ENCODE results near the gene PPP6R1. TPM values are rescaled to one million over a fixed set of nuclear protein-coding genes. Genes with fewer than 3 reads are reported as not detected.
A peak's percentile ranks its signal among the peaks of the same experiment; 100 is the strongest.

Gene PPP6R1
- total and polyA plus RNA-seq, 2 of the 13 experiments (the other 11 are each of a cell fraction or from before 2014, with no cell fraction given), result 25.8 to 54.0 TPM

DNA sequence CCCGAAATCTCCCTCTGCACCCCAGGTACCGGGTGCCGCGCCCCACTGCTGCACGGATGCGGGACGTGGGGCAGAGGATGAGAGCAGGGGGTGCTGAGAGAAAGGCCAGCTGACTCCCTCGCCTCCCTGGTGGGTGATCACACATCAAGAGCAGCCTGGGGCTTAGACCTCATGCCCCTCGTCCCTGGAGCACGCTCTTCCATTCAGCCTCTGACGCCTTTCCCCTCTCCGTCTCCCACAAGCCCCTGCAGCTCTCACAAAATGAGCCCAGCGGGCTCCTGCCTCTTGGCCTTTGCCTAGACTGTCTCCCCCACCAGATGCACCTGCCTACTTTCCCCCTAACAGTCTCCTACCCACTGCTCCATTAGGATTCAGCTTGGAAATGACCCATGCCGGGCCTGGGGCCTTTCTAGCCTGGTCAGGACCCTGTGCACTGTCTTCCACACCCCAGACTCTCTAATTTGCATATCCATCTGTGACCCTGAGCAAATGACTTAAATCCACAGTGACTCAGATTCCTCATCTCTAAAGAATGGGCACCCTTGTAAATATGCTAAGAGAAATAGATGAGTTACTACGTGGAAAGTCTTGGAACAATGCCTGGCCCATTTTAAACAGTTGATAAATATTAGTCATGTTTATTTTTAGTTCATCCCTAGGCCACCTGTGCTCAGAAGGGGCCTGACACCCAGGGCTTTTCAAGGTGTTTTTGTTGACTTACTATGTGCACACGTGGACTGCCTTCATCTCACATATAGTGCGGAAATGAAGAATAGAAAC lies 48.9 kb downstream of the PPP6R1 start (continued):
- TF ChIP-seq, protein P1, sequence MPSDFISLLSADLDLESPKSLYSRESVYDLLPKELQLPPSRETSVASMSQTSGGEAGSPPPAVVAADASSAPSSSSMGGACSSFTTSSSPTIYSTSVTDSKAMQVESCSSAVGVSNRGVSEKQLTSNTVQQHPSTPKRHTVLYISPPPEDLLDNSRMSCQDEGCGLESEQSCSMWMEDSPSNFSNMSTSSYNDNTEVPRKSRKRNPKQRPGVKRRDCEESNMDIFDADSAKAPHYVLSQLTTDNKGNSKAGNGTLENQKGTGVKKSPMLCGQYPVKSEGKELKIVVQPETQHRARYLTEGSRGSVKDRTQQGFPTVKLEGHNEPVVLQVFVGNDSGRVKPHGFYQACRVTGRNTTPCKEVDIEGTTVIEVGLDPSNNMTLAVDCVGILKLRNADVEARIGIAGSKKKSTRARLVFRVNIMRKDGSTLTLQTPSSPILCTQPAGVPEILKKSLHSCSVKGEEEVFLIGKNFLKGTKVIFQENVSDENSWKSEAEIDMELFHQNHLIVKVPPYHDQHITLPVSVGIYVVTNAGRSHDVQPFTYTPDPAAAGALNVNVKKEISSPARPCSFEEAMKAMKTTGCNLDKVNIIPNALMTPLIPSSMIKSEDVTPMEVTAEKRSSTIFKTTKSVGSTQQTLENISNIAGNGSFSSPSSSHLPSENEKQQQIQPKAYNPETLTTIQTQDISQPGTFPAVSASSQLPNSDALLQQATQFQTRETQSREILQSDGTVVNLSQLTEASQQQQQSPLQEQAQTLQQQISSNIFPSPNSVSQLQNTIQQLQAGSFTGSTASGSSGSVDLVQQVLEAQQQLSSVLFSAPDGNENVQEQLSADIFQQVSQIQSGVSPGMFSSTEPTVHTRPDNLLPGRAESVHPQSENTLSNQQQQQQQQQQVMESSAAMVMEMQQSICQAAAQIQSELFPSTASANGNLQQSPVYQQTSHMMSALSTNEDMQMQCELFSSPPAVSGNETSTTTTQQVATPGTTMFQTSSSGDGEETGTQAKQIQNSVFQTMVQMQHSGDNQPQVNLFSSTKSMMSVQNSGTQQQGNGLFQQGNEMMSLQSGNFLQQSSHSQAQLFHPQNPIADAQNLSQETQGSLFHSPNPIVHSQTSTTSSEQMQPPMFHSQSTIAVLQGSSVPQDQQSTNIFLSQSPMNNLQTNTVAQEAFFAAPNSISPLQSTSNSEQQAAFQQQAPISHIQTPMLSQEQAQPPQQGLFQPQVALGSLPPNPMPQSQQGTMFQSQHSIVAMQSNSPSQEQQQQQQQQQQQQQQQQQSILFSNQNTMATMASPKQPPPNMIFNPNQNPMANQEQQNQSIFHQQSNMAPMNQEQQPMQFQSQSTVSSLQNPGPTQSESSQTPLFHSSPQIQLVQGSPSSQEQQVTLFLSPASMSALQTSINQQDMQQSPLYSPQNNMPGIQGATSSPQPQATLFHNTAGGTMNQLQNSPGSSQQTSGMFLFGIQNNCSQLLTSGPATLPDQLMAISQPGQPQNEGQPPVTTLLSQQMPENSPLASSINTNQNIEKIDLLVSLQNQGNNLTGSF (CRISPR knock-in tag; IDR thresholded peaks at IDR 0.05), result no peak
- TF ChIP-seq ZNF607 (CRISPR knock-in tag; IDR thresholded peaks at IDR 0.05; ENCODE audit: borderline replicate concordance) (peak; percentile 78), ZNF547 (CRISPR knock-in tag; IDR thresholded peaks at IDR 0.05) (no peak; the same call in 1 of the 2 replicates), SP1 (IDR thresholded peaks at IDR 0.05) (no peak), SP1 (CRISPR knock-in tag; IDR thresholded peaks at IDR 0.05) (no peak), TGIF2 (CRISPR knock-in tag; IDR thresholded peaks at IDR 0.05) (0 out of 2 replicates have a peak, but pooled peaks have one; percentile 16), ZBTB7B (CRISPR knock-in tag; IDR thresholded peaks at IDR 0.05) (no peak), MYNN (CRISPR knock-in tag; IDR thresholded peaks at IDR 0.05; ENCODE audit: low read depth) (no peak), KLF16 (CRISPR knock-in tag; IDR thresholded peaks at IDR 0.05) (no peak), KDM5A (IDR thresholded peaks at IDR 0.05; ENCODE audit: borderline replicate concordance, low read length) (no peak), ZNF598 (CRISPR knock-in tag; IDR thresholded peaks at IDR 0.05; ENCODE audit: borderline replicate concordance) (no peak), NR1H2 (CRISPR knock-in tag; IDR thresholded peaks at IDR 0.05; ENCODE audit: borderline replicate concordance, low read depth) (no peak), MED8 (CRISPR knock-in tag; IDR thresholded peaks at IDR 0.05; ENCODE audit: insufficient replicate concordance) (no peak)
- TF ChIP-seq, protein P2, sequence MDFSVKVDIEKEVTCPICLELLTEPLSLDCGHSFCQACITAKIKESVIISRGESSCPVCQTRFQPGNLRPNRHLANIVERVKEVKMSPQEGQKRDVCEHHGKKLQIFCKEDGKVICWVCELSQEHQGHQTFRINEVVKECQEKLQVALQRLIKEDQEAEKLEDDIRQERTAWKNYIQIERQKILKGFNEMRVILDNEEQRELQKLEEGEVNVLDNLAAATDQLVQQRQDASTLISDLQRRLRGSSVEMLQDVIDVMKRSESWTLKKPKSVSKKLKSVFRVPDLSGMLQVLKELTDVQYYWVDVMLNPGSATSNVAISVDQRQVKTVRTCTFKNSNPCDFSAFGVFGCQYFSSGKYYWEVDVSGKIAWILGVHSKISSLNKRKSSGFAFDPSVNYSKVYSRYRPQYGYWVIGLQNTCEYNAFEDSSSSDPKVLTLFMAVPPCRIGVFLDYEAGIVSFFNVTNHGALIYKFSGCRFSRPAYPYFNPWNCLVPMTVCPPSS (IDR thresholded peaks at IDR 0.05), result no peak
- TF ChIP-seq, protein P3, sequence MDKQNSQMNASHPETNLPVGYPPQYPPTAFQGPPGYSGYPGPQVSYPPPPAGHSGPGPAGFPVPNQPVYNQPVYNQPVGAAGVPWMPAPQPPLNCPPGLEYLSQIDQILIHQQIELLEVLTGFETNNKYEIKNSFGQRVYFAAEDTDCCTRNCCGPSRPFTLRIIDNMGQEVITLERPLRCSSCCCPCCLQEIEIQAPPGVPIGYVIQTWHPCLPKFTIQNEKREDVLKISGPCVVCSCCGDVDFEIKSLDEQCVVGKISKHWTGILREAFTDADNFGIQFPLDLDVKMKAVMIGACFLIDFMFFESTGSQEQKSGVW (CRISPR knock-in tag; IDR thresholded peaks at IDR 0.05; ENCODE audit: borderline replicate concordance), result no peak
- TF ChIP-seq, protein P4, sequence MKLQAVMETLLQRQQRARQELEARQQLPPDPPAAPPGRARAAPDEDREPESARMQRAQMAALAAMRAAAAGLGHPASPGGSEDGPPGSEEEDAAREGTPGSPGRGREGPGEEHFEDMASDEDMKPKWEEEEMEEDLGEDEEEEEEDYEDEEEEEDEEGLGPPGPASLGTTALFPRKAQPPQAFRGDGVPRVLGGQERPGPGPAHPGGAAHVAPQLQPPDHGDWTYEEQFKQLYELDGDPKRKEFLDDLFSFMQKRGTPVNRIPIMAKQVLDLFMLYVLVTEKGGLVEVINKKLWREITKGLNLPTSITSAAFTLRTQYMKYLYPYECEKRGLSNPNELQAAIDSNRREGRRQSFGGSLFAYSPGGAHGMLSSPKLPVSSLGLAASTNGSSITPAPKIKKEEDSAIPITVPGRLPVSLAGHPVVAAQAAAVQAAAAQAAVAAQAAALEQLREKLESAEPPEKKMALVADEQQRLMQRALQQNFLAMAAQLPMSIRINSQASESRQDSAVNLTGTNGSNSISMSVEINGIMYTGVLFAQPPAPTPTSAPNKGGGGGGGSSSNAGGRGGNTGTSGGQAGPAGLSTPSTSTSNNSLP (IDR thresholded peaks at IDR 0.05; ENCODE audit: low read depth, low read length), result peak; percentile 70; the same call in 1 of the 2 replicates
- TF ChIP-seq, protein P5, sequence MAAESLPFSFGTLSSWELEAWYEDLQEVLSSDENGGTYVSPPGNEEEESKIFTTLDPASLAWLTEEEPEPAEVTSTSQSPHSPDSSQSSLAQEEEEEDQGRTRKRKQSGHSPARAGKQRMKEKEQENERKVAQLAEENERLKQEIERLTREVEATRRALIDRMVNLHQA (CRISPR knock-in tag; IDR thresholded peaks at IDR 0.05), result no peak
- TF ChIP-seq, protein P6, sequence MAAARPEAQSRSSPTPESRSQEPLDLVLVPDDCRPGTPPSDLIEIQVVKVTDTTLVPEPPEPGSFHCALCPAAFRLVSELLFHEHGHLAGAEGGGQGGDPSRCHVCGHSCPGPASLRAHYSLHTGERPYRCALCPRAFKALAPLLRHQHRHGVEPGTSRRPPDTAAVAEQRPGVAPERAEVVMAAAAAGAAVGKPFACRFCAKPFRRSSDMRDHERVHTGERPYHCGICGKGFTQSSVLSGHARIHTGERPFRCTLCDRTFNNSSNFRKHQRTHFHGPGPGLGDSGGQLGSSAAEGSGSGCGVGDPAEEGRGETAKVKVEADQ (CRISPR knock-in tag; IDR thresholded peaks at IDR 0.05; ENCODE audit: borderline replicate concordance), result no peak
